NCI-H460 (cell line): Measurements from ENCODE around the gene ZNF665. TPM values are rescaled to one million over a fixed set of nuclear protein-coding genes. Genes with fewer than 3 reads are reported as not detected.
"Not testable (repeated sequence)": the region's sequence is repeated elsewhere in the genome, so short reads cannot be mapped to it uniquely, and the experiment has no call there.

Source experiments
- DNase-seq: peaks from one replicate; pipeline ENCODE4 v3.0.0-alpha.2; 2016; ENCODE audit warnings: low read depth; ENCODE audit errors: extremely low read depth
- total RNA-seq: library from RNA; depleted of rRNA; stranded (reverse); fragments of >200 nt; shearing (Covaris generic); gene quantifications from 2 replicates; pipeline ENCODE4 v1.2.3, GENCODE V29; 2014; rRNA removed

ZNF665 gene
- total RNA-seq, 1 experiment from 2014 or later = not detected

GRCh38 chr19:53158119-53158656 is 35.0 kb downstream of the ZNF665 start:
- DNase-seq = no peak

- no peak for DNase-seq
These were observed 35.5 kb downstream of the ZNF665 start for GRCh38 chr19:53157626-53158025.

- DNase-seq = no peak
These were observed 36.3 kb downstream of the ZNF665 start for GRCh38 chr19:53156850-53157249.

- DNase-seq = no peak
These were observed 45.5 kb downstream of the ZNF665 start for GRCh38 chr19:53147645-53148044.

GRCh38 chr19:53140351-53140750 is 52.8 kb downstream of the ZNF665 start:
- no peak for DNase-seq

GRCh38 chr19:53136432-53136831 is 56.7 kb downstream of the ZNF665 start:
- no peak for DNase-seq

GRCh38 chr19:53132141-53132991 is 60.8 kb downstream of the ZNF665 start, which contains the start of gene ZNF415:
Gene ZNF415, minus strand, starts transcription at chr19:53132910. Its CDS starts 10,234 bp downstream, at chr19:53122676.
- no peak for DNase-seq

GRCh38 chr19:53131727-53132126 is 61.4 kb downstream of the ZNF665 start:
- DNase-seq = no peak

- no peak for DNase-seq
These were observed 62.0 kb downstream of the ZNF665 start for GRCh38 chr19:53131085-53131590.

GRCh38 chr19:53130506-53130905 is 62.7 kb downstream of the ZNF665 start:
- no peak for DNase-seq

- not testable (repeated sequence) for DNase-seq
These were observed 66.2 kb downstream of the ZNF665 start for GRCh38 chr19:53126733-53127526.

GRCh38 chr19:53123400-53123799 is 69.8 kb downstream of the ZNF665 start:
- no peak for DNase-seq

Other genes starting within 250 kb of the ZNF665 start
- 5.1 and 6.9 TPM in 2 replicates for gene ZNF816, start 230.5 kb downstream of the ZNF665 start, total RNA-seq
- gene ERVV-1, start 179.4 kb downstream of the ZNF665 start, total RNA-seq = not detected in 2 replicates
- not detected in 2 replicates for gene ERVV-2, start 148.6 kb downstream of the ZNF665 start, total RNA-seq
- gene ZNF160, start 89.9 kb downstream of the ZNF665 start, total RNA-seq = 11.9 and 14.9 TPM in 2 replicates
- gene ZNF415, start 60.4 kb downstream of the ZNF665 start, total RNA-seq = not detected in 2 replicates
- 1.3 and 2.0 TPM in 2 replicates for gene ZNF347, start 34.3 kb downstream of the ZNF665 start, total RNA-seq
- gene ZNF677, start 61.5 kb upstream of the ZNF665 start, total RNA-seq = not detected in 2 replicates
- not detected in 2 replicates for gene VN1R2, start 64.9 kb upstream of the ZNF665 start, total RNA-seq
- not detected in 2 replicates for gene VN1R4, start 74.4 kb upstream of the ZNF665 start, total RNA-seq
- 7.4 and 8.8 TPM in 2 replicates for gene ZNF845, start 140.4 kb upstream of the ZNF665 start, total RNA-seq
- 0.06 and 1.4 TPM in 2 replicates for gene ZNF525, start 172.3 kb upstream of the ZNF665 start, total RNA-seq
- 8.6 and 10.7 TPM in 2 replicates for gene ZNF765, start 201.8 kb upstream of the ZNF665 start, total RNA-seq
- 7.5 and 10.5 TPM in 2 replicates for gene ZNF761, start 238.6 kb upstream of the ZNF665 start, total RNA-seq